ENCODE data around the gene FARP1. TPM values are rescaled to one million over a fixed set of nuclear protein-coding genes. Genes with fewer than 3 reads are reported as not detected.
A peak's percentile ranks its signal among the peaks of the same experiment; 100 is the strongest.

Gene FARP1
- total RNA-seq, 4 donors from 2014 or later, result 103 to 172 (median 129) TPM

DNA sequence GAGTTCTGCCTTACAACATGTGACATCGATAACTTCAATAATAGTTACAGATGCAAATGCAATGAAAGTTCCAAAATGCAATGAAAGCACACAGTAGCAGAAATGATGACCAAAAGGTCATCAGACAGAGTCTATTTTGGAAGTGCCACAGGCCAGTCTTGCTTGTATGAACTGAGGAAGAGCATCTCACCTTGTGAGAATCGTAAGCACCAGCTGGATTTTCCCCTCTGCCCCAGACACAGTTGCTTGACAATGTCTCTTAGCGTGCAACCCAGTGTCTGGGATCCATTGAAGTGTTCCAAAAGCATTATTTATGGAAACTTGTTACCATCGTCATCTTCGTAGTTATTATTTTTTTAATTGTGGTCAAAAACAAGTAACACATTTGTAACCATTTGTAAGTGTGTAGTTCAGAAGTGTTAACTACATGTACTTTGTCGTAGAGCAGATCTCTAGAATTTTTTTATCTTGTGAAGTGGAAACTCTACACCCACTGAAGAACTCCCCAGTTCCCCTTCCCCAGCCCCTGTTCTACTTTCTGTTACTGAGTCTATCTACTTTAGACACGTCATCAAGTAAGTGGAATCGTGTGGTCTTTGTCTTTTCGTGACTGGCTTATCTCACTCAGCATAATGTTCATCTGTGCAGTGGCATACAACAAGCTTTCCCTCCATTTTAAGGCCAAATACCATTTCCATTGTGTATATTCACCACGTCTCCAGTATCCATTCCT is 204.2 kb downstream of the FARP1 start:
- intact Hi-C loops (cut with DNase I), result no loop called here
- 96% methylated on average over 10 of the region's 10 CpGs for WGBS, 2 donors
- Histone ChIP-seq H3K4me3 (replicated peaks in 1 of 3) (no peak overlapping the region), H3K36me3 (no peaks in the 10 kb centered on the region), H3K4me1 (peaks cover 7 to 12% of the 10 kb centered on the region in 2 donors), H3K27me3 (no peaks in the 10 kb centered on the region), H3K27ac (no peak overlapping the region), H3K9me3 (no peaks in the 10 kb centered on the region)
- no peak for TF ChIP-seq POLR2A (IDR thresholded peaks at IDR 0.05)
- TF ChIP-seq, protein P1, sequence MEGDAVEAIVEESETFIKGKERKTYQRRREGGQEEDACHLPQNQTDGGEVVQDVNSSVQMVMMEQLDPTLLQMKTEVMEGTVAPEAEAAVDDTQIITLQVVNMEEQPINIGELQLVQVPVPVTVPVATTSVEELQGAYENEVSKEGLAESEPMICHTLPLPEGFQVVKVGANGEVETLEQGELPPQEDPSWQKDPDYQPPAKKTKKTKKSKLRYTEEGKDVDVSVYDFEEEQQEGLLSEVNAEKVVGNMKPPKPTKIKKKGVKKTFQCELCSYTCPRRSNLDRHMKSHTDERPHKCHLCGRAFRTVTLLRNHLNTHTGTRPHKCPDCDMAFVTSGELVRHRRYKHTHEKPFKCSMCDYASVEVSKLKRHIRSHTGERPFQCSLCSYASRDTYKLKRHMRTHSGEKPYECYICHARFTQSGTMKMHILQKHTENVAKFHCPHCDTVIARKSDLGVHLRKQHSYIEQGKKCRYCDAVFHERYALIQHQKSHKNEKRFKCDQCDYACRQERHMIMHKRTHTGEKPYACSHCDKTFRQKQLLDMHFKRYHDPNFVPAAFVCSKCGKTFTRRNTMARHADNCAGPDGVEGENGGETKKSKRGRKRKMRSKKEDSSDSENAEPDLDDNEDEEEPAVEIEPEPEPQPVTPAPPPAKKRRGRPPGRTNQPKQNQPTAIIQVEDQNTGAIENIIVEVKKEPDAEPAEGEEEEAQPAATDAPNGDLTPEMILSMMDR (IDR thresholded peaks at IDR 0.05), result no peak
- DNase-seq, result no peak

DNA sequence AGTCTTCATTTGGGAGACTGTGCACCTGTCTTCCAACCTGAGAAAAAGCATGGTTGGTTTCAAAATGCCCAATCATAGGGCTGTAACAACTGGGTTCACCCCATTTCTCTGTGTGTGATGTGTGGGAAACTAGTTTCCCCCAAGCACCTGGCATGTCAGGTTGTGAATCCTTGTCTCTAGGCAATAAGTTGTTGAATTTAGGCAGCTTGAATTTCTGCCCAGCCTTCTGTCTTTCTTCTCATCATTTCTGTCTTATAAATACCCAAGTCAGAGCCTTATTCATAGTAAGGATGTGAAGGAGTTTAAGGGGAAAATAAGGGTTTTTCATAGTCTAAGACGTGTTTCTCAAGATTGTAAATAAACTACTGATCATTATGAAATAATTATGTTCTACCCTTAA is 204.9 kb downstream of the FARP1 start:
- Histone ChIP-seq H3K4me3 (replicated peaks in 1 of 3) (no peak overlapping the region), H3K4me1 (peaks cover 11 to 19% of the 10 kb centered on the region in 2 donors), H3K9me3 (no peaks in the 10 kb centered on the region), H3K36me3 (no peaks in the 10 kb centered on the region), H3K27me3 (no peaks in the 10 kb centered on the region), H3K27ac (no peak overlapping the region)
- DNase-seq, result no peak
- intact Hi-C loops (cut with DNase I), result no loop called here
- TF ChIP-seq, protein P1 (IDR thresholded peaks at IDR 0.05), result no peak
- TF ChIP-seq POLR2A (IDR thresholded peaks at IDR 0.05), result no peak
- WGBS, 2 donors, result 90 to 94% methylated on average over 1 of the region's 1 CpG

DNA sequence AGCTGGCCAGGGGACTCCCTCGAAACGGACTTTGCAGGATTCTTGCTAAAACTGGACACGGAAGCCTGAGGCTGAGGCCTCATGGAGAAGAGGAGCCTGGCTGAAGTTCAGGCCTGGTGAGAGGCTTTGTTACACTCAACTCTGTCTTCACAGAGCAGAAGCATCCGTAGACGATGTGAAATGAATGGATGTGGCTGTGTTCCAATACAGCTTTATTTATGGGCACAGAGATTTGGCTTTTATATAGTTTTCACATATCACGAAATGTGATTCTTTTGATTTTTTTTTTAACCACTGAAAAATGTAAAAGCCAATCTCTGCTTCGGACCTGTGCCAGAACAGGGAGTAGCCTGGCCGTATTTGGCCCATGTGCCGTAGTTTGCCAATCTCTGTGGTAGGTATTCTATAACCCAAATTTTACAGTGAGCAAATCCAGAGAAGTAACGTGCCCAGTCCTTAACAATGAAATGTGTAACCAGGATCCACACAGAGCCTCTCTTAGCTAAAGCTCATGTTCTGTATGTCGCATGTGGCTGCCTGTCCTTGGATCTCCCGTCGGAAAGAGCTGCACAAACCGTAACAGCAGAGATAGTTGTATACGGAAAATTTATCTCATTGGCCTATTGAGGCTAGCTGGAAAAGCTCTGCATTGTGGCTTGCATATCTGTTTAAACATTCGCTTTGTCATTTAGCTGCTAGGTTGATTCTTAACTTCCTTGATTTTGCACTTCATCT is 205.7 kb downstream of the FARP1 start:
- intact Hi-C loops (cut with DNase I), result no loop called here
- no peaks in the 10 kb centered on the region for H3K36me3 ChIP-seq
- no peak for DNase-seq
- H3K27ac ChIP-seq, result no peak overlapping the region
- TF ChIP-seq, protein P1 (IDR thresholded peaks at IDR 0.05), result no peak
- no peak for TF ChIP-seq POLR2A (IDR thresholded peaks at IDR 0.05)
- H3K4me1 ChIP-seq, result peaks cover 16 to 25% of the 10 kb centered on the region in 2 donors
- 86 to 89% methylated on average over 16 of the region's 16 CpGs for WGBS, 2 donors
- H3K4me3 ChIP-seq (replicated peaks in 1 of 3), result no peak overlapping the region
- no peaks in the 10 kb centered on the region for H3K9me3 ChIP-seq
- no peaks in the 10 kb centered on the region for H3K27me3 ChIP-seq

DNA sequence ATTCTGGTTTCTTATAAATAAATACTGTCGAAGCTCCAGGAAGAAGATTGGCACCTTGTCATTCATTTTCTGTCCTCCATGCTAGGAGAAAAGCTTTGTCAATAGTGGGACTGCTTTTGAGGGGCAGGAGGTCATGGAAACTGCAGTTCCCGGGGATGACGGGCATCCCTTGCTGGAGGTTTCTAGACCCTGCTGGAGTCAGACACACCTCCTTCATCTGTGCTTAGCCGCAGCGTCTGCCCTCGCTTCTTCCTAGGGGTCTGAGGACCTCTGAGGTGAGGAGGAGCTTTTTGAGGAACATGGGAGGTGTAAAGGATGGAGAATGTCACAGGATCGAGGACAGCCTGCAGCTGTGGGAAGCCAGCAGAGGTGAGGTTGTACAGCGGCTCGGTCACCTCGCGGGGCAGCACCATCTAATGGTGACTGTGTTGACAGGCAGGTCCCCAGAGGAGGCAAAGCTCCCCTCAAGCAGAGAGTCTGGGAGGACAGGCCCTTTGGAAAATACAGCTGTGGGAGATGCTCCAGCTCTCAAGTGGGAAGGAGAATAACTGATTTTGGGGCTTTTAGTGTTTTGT is 206.9 kb downstream of the FARP1 start:
- no peaks in the 10 kb centered on the region for H3K27me3 ChIP-seq
- DNase-seq, result peak; percentile 24 to 48
- H3K4me1 ChIP-seq, result peaks cover 19 to 36% of the 10 kb centered on the region in 2 donors
- no peak for TF ChIP-seq POLR2A (IDR thresholded peaks at IDR 0.05)
- TF ChIP-seq, protein P1 (IDR thresholded peaks at IDR 0.05), result no peak
- no peak overlapping the region for H3K4me3 ChIP-seq (replicated peaks in 1 of 3)
- no peaks in the 10 kb centered on the region for H3K9me3 ChIP-seq
- intact Hi-C loops (cut with DNase I), result no loop called here
- H3K27ac ChIP-seq, result no peak overlapping the region
- WGBS, 2 donors, result 82 to 84% methylated on average over 11 of the region's 11 CpGs
- H3K36me3 ChIP-seq, result no peaks in the 10 kb centered on the region
